ENCODE results near the gene KIF17.

The KIF17 gene

GRCh38 chr1:20660847-20661206 lies 57.0 kb downstream of the KIF17 start:
- DNase-seq (ENCODE audit: low spot score) = no peak

GRCh38 chr1:20660363-20660762 lies 57.4 kb downstream of the KIF17 start:
- DNase-seq (ENCODE audit: low spot score) = no peak

GRCh38 chr1:20658166-20658915 lies 59.5 kb downstream of the KIF17 start:
- no peak for DNase-seq (ENCODE audit: low spot score)

- DNase-seq (ENCODE audit: low spot score) = no peak
Measured at GRCh38 chr1:20657024-20657423, 60.8 kb downstream of the KIF17 start.

- DNase-seq (ENCODE audit: low spot score) = no peak
Measured at GRCh38 chr1:20654104-20654690, 63.6 kb downstream of the KIF17 start.

GRCh38 chr1:20652300-20652699 lies 65.5 kb downstream of the KIF17 start:
- DNase-seq (ENCODE audit: low spot score) = no peak

- DNase-seq (ENCODE audit: low spot score) = no peak
Measured at GRCh38 chr1:20648946-20649345, 68.9 kb downstream of the KIF17 start.

GRCh38 chr1:20648438-20648837 lies 69.4 kb downstream of the KIF17 start:
- DNase-seq (ENCODE audit: low spot score) = no peak

GRCh38 chr1:20645414-20645813 lies 72.4 kb downstream of the KIF17 start:
- no peak for DNase-seq (ENCODE audit: low spot score)

GRCh38 chr1:20644416-20644815 lies 73.4 kb downstream of the KIF17 start:
- DNase-seq (ENCODE audit: low spot score) = no peak

- DNase-seq (ENCODE audit: low spot score) = no peak
Measured at GRCh38 chr1:20643080-20643479, 74.7 kb downstream of the KIF17 start.

- DNase-seq (ENCODE audit: low spot score) = no peak
Measured at GRCh38 chr1:20641975-20642374, 75.8 kb downstream of the KIF17 start.

- no peak for DNase-seq (ENCODE audit: low spot score)
Measured at GRCh38 chr1:20640183-20640597, 77.6 kb downstream of the KIF17 start.

- no peak for DNase-seq (ENCODE audit: low spot score)
Measured at GRCh38 chr1:20636785-20637347, 80.9 kb downstream of the KIF17 start.

- DNase-seq (ENCODE audit: low spot score) = no peak
Measured at GRCh38 chr1:20634594-20635084, 83.2 kb downstream of the KIF17 start.

- DNase-seq (ENCODE audit: low spot score) = no peak
Measured at GRCh38 chr1:20634065-20634593, 83.7 kb downstream of the KIF17 start.

GRCh38 chr1:20633190-20634064 lies 84.4 kb downstream of the KIF17 start, which contains the start of gene PINK1:
TSS of gene PINK1 (plus strand) at chr1:20633458. CDS start at chr1:20633549, 91 bp downstream.
- DNase-seq (ENCODE audit: low spot score) = peak; percentile 64

- no peak for DNase-seq (ENCODE audit: low spot score)
Measured at GRCh38 chr1:20632386-20632785, 85.4 kb downstream of the KIF17 start.

GRCh38 chr1:20630729-20631128 lies 87.1 kb downstream of the KIF17 start:
- no peak for DNase-seq (ENCODE audit: low spot score)

- no peak for DNase-seq (ENCODE audit: low spot score)
Measured at GRCh38 chr1:20626524-20626923, 91.3 kb downstream of the KIF17 start.

- no peak for DNase-seq (ENCODE audit: low spot score)
Measured at GRCh38 chr1:20626098-20626427, 91.7 kb downstream of the KIF17 start.
